RKO (cell line): Measurements from ENCODE around the gene UBE3B.

ENCODE experiments used
- DNase-seq: peaks from one replicate; pipeline ENCODE4 v3.0.0-alpha.2; 2016; ENCODE audit warnings: low spot score

Gene UBE3B

GRCh38 chr12:109531411-109531810 is 54.0 kb downstream of the UBE3B start:
- DNase-seq, result no peak

GRCh38 chr12:109532721-109533486 is 55.5 kb downstream of the UBE3B start:
- no peak for DNase-seq

DNA sequence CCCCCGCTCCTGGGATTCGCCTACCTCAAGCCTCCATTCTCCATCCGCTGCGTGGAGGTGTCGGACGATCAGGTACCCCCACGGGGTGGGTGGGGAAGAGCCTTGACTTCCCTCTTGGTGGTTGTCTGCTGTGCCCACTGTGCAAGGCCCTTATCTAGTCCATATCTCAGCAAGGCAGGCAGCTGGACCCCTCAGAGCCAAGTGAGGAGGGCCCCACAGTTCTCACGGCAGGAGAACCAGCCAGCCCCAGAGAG is 56.0 kb downstream of the UBE3B start:
- DNase-seq, result no peak

GRCh38 chr12:109534456-109534855 is 57.0 kb downstream of the UBE3B start:
- DNase-seq, result no peak

- DNase-seq, result no peak
Measured at GRCh38 chr12:109535231-109535862, 57.9 kb downstream of the UBE3B start.

- DNase-seq, result no peak
Measured at GRCh38 chr12:109535863-109536250, 58.4 kb downstream of the UBE3B start.

- no peak for DNase-seq
Measured at GRCh38 chr12:109537136-109537535, 59.7 kb downstream of the UBE3B start.

- no peak for DNase-seq
Measured at GRCh38 chr12:109538191-109538863, 60.9 kb downstream of the UBE3B start.

- no peak for DNase-seq
Measured at GRCh38 chr12:109539508-109539907, 62.1 kb downstream of the UBE3B start.

DNA sequence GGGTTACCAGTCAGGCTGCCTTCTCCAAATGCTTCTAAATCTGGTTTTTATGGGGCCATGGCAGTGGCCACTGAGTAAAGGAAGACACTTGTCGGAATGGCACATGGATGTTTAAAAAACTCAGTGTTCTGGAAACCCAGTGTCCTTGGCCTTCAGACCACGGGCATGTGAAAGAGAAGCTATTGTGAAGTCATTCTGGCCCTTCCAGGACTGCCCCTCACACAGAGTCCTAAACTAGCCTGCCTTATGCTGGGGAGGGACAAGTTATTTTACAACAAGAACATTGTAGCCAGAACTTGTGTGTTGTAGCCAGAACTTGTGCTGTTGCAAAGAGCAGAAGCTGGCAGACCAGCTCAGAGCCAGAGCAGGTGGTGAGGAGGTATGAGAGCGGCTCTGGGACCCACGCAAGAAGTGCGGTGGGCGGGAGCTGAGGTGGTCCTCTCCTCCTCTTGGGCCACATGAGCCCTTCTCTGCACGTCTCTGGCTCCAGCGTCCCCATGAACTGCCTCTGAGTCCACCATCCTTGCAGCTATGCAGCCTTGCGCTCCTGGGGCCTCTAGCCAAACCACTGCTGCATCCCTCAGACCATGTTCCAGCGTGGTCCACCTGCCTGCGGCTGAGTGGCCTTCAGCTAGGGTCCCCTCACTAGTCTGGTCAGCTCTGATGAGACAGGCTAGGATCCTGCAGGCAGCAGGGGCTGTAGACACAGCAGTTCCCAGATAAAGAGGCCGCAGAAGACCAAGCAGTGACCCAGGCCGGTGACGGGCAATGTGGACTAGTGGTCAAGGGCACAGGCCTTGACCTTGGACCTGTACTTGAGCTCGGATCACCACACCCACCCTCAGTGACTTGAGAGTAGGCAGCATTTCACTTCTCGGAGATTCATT is 63.3 kb downstream of the UBE3B start:
- no peak for DNase-seq

DNA sequence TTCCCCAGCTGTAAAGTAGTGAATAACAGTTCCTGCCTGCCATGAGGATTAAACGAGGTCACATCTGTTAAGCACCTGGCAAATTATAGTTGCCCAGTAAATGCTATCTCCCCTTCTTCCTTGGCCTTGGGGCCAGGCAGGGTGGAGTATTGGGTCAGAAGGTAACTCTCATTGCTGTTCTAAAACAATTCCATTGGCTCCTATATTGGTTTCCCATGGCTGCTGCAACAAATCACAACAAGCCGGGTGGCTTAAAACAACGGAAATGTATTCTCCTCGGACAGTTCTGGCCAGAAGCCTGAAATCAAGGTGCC is 63.9 kb downstream of the UBE3B start:
- DNase-seq, result no peak

- DNase-seq, result peak; percentile 68
Measured at GRCh38 chr12:109542014-109542413, 64.6 kb downstream of the UBE3B start.

DNA sequence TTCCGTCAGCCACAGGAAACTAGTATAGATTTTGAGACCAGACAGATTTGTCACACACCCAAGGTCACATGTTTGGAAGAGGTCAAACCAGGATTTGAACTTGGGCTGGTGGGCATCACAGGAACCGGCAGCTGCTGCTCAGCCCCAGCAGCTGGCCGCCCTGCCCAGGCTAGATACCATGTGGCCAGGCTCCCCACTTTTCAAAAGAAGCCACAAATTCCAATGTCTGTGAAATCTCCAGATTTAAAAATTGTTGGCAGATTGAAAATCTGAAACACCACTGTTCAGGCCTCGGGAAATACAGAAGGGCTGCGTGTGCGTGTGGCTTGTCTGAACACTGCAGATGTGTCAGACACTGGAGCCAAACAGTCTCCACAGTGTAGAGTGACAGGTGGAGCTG is 65.4 kb downstream of the UBE3B start:
- DNase-seq, result no peak

GRCh38 chr12:109544955-109545531 is 67.6 kb downstream of the UBE3B start:
- DNase-seq, result no peak

GRCh38 chr12:109545826-109546225 is 68.4 kb downstream of the UBE3B start:
- no peak for DNase-seq

DNA sequence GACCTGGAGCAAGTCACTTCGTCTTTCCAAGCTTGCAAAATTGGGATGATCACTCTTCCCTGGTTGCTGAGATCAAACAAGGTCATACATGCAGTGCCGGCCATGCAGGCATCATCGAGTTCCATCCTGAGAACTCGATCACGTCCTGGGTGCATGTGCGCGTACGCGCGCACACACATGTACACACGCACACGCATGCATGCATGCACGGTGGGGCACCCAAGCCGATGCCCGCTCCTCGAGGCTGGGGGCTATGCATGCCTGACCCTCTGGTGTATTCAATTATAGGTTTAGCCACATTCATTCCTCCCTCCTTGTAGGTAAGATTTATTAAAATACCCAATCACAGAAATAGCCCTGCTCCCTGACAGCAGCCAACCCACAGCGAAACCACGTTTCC is 69.9 kb downstream of the UBE3B start:
- DNase-seq, result no peak

DNA sequence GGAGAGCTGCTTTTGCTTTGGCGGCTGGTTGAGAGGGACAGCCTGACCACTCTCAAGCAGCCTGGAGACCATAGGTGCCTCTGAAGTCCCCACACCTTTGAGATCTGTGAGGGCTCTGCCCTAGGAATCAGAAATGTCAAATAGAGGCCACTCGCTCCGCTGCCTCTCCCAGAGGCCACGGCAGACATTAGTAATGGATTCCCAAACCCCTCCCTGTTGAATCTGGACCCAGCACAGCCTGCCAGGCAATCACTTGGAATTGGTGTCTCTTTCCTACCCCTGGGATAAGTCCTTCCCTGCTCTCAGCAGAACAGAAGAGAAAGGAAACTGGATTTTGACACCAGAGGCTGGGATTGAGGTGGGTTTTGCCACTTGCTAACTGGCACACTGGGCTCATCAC is 70.8 kb downstream of the UBE3B start:
- DNase-seq, result no peak

GRCh38 chr12:109549613-109550270 is 72.3 kb downstream of the UBE3B start:
- no peak for DNase-seq

- no peak for DNase-seq
Measured at GRCh38 chr12:109550281-109550680, 72.8 kb downstream of the UBE3B start.

DNA sequence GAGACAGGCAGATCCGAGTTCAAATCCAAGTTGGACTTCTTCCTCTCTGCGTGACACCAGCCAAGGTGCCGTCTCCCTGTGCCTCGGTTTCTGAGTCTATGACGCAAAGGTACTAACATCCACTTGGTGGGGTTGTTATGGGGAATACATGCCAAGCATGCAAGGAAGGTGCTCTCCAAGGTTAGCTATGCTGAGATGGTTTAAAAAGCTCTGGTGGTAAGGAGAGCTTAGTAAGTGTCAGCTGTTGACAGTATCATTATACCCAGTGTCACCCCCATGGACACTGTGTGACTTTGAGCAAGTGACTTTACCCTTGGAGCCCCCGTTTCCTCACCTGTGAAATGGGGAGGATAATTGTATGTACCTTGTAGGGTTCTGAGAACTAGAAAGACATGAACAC is 73.7 kb downstream of the UBE3B start:
- no peak for DNase-seq

DNA sequence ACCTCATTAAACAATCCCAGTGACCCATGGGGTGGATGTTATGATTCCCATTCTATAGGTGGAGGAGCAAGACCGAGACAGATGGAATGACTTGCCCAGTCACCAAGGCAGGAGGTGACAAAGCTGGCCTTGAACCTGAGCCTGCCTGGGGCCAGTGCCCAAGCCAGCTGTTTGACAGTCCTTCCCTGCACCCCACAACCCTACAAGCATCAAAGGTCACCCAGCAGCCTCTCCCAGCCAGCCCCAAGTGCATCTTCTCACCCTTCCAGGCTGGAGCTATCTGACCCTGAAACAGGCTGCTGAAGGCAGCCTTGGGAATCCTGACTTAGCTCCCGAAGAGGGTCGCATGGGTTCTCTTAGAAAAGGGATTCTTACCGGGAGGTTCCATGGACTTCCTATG is 75.5 kb downstream of the UBE3B start:
- DNase-seq, result no peak

DNA sequence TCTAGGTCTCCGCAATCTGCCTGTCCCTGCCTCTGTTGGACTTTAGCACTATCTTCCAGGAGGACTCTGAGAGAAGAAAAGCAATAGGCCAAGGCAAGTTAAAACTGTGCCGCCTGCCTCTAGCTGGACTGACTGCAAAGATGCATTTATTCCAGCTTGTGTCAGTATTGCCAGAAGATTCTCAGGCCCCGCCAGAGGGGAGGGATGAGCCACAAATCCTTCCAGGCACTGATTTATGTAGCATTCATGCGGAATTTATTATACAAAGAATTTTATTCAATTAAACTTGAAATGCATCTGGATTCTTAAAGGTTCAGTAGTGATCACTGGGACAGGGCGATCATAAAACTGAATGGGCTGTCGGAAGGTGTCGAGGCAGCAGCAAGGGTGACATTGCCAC is 76.0 kb downstream of the UBE3B start:
- DNase-seq, result no peak
